Suprapubic skin (tissue), 4 donors: ENCODE data around the gene FERMT1. TPM values are rescaled to one million over a fixed set of nuclear protein-coding genes. Genes with fewer than 3 reads are reported as not detected.

ENCODE experiments used
- DNase-seq, 2 donors: peaks; one replicate each; pipeline ENCODE4 v3.0.0-alpha.2; 2019; ENCODE audit warnings: low spot score in 2 of 2
- H3K27ac ChIP-seq: fragments of 200-600 bp; sonication (generic); one replicate; pipeline ENCODE4 v1.5.1; 2019
- H3K27me3 ChIP-seq: fragments of 200-600 bp; sonication (generic); one replicate; pipeline ENCODE4 v1.5.1; 2019
- H3K36me3 ChIP-seq: fragments of 200-600 bp; sonication (generic); one replicate; pipeline ENCODE4 v1.5.1; 2019
- H3K4me1 ChIP-seq: fragments of 200-600 bp; sonication (generic); one replicate; pipeline ENCODE4 v1.5.1; 2019
- H3K4me3 ChIP-seq: fragments of 200-600 bp; sonication (generic); one replicate; pipeline ENCODE4 v1.5.1; 2019; ENCODE audit warnings: mild to moderate bottlenecking
- H3K9me3 ChIP-seq: fragments of 200-600 bp; sonication (generic); one replicate; pipeline ENCODE4 v1.5.1; 2019
- EP300 ChIP-seq: sonication (generic); formaldehyde crosslinking; IDR thresholded peaks from one replicate; pipeline ENCODE4 v1.6.1; 2017; ENCODE audit warnings: antibody characterized with exemption
- POLR2A ChIP-seq, 2 donors: fragments of 450-650 bp; IDR thresholded peaks; one replicate each; pipeline ENCODE4 v1.6.1; 2017; ENCODE audit warnings: antibody characterized with exemption in 2 of 2, mild to moderate bottlenecking in 2 of 2, moderate library complexity in 2 of 2
- POLR2AphosphoS5 ChIP-seq, 3 donors: sonication (generic); formaldehyde crosslinking; IDR thresholded peaks; one replicate each; pipeline ENCODE4 v1.6.1; 2017; ENCODE audit warnings: antibody characterized with exemption in 3 of 3
- WGBS: methylation state at CpG from one replicate; pipeline ENCODE4 v1.1.5; 2018; 5-methylcytosine and 5-hydroxymethylcytosine counted together
- total RNA-seq, 4 donors: library from RNA; depleted of rRNA; stranded (reverse); fragments of >200 nt; gene quantifications; one replicate each; pipeline ENCODE4 v1.1.0, GENCODE V29; 2016
- TF ChIP-seq, protein P1 (sequence below), 2 donors: fragments of 200-600 bp in 1 of 2; fragments of 450-650 bp in 1 of 2; sonication (generic) in 1 of 2; IDR thresholded peaks; one replicate each; pipeline ENCODE4 v1.5.1; 2016 to 2019; ENCODE audit warnings: antibody characterized with exemption in 2 of 2, mild to moderate bottlenecking in 1 of 2, moderate library complexity in 1 of 2

FERMT1 gene
- total RNA-seq, 4 donors from 2014 or later, result 32.9 to 53.4 (median 37.5) TPM

DNA sequence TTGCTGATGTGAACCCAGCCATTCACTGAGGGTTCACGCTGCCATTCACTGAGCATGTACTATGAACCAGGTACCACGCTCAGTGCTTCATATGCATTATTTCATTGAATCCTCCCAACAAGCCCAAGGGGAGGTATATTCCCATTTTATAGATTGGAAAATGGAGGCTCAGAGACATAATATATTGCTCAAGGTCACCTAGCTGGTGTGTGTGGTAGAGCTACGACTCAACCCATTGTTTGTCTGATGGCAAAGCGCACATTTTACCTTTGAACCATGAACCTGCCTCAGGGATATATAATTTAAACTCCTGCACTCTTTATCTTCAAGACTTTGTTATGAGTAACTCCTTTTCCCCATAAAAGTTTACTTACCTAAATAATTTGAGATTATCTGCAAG, 28.3 kb downstream of the FERMT1 start:
- Histone ChIP-seq H3K27me3 (no peaks in the 10 kb centered on the region), H3K36me3 (peaks cover 14% of the 10 kb centered on the region), H3K4me3 (no peak overlapping the region), H3K27ac (no peak overlapping the region), H3K9me3 (no peaks in the 10 kb centered on the region), H3K4me1 (no peaks in the 10 kb centered on the region)
- TF ChIP-seq EP300, result no peak
- TF ChIP-seq, protein P1, sequence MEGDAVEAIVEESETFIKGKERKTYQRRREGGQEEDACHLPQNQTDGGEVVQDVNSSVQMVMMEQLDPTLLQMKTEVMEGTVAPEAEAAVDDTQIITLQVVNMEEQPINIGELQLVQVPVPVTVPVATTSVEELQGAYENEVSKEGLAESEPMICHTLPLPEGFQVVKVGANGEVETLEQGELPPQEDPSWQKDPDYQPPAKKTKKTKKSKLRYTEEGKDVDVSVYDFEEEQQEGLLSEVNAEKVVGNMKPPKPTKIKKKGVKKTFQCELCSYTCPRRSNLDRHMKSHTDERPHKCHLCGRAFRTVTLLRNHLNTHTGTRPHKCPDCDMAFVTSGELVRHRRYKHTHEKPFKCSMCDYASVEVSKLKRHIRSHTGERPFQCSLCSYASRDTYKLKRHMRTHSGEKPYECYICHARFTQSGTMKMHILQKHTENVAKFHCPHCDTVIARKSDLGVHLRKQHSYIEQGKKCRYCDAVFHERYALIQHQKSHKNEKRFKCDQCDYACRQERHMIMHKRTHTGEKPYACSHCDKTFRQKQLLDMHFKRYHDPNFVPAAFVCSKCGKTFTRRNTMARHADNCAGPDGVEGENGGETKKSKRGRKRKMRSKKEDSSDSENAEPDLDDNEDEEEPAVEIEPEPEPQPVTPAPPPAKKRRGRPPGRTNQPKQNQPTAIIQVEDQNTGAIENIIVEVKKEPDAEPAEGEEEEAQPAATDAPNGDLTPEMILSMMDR (IDR thresholded peaks at IDR 0.05), result no peak
- TF ChIP-seq POLR2AphosphoS5 (IDR thresholded peaks at IDR 0.05), result no peak
- no peak for TF ChIP-seq POLR2A (IDR thresholded peaks at IDR 0.05)
- whole genome bisulfite sequencing, result 95% methylated on average over 4 of the region's 4 CpGs
- DNase-seq, result no peak

DNA sequence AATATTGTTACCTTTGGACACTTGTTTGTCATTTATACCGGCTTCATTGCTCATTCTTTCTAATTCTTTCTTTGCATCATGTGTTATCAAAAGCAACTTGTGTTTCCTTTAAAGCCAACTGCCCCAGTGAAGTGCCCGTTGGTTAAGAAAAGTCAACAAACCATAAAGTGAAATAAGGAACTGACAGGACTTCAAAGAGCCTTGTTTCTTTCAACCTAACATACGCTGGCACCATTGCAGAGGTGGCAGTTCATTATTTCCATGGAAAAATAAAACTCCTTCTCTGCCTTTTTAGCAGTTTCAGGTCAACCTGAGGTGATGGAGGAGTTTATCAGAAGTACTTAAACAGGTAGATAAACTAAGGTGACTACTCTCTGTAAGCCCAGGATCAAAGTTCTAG, 28.8 kb downstream of the FERMT1 start:
- no peak for TF ChIP-seq EP300
- TF ChIP-seq, protein P1 (IDR thresholded peaks at IDR 0.05), result no peak
- TF ChIP-seq POLR2A (IDR thresholded peaks at IDR 0.05), result no peak
- TF ChIP-seq POLR2AphosphoS5 (IDR thresholded peaks at IDR 0.05), result no peak
- WGBS, result 75% methylated on average over 3 of the region's 3 CpGs
- DNase-seq, result no peak
- Histone ChIP-seq H3K27ac (no peak overlapping the region), H3K27me3 (no peaks in the 10 kb centered on the region), H3K4me1 (no peaks in the 10 kb centered on the region), H3K4me3 (no peak overlapping the region), H3K36me3 (peaks cover 14% of the 10 kb centered on the region), H3K9me3 (no peaks in the 10 kb centered on the region)

DNA sequence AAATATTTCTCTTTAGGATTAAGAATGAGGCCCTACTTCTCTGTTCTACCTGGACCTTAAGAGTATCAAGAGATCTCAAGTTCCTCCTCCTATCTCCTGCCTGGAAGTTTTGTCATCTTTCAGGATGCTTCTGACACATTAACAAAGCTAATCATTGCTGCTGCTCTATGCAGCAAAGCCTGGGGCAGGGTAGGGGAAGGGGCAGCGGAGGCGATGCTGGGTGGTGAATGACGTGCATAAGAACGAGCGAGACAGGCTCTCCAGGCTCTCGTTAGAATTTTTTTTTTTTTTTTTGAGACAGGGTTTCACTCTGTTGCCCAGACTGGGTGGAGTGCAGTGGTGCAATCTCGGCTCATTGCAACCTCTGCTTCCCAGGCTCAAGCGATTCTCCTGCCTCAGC, 31.2 kb downstream of the FERMT1 start:
- Histone ChIP-seq H3K27me3 (no peaks in the 10 kb centered on the region), H3K9me3 (no peaks in the 10 kb centered on the region), H3K36me3 (peaks cover 20% of the 10 kb centered on the region), H3K27ac (no peak overlapping the region), H3K4me1 (no peaks in the 10 kb centered on the region), H3K4me3 (no peak overlapping the region)
- no peak for DNase-seq
- 79% methylated on average over 8 of the region's 8 CpGs for WGBS
- TF ChIP-seq POLR2A (IDR thresholded peaks at IDR 0.05) (no peak), EP300 (no peak), POLR2AphosphoS5 (IDR thresholded peaks at IDR 0.05) (no peak)
- TF ChIP-seq, protein P1 (IDR thresholded peaks at IDR 0.05), result no peak

DNA sequence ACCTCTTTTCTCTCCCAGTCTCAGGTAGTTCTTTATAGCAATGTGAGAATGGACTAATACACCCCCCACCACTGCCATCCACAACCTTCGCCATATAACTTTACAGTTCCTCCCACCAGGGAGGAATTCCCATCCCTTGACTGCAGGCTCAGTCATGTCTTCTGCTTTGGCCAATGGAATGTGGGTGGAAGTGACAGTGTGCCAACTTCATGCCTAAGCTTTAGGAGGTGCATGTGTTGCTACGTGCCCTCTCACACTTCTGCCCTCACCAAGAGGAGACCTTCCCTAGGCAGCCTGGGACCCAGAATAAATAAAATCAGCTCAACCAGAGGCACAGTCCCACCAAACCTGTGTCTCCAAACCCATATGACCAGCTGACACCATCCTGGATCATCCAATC, 36.0 kb downstream of the FERMT1 start:
- DNase-seq, result no peak
- Histone ChIP-seq H3K9me3 (no peaks in the 10 kb centered on the region), H3K27ac (no peak overlapping the region), H3K27me3 (no peaks in the 10 kb centered on the region), H3K36me3 (peaks cover 31% of the 10 kb centered on the region), H3K4me3 (no peak overlapping the region), H3K4me1 (no peaks in the 10 kb centered on the region)
- TF ChIP-seq POLR2A (IDR thresholded peaks at IDR 0.05), result no peak
- no peak for TF ChIP-seq EP300
- TF ChIP-seq POLR2AphosphoS5 (IDR thresholded peaks at IDR 0.05), result no peak
- TF ChIP-seq, protein P1 (IDR thresholded peaks at IDR 0.05), result no peak
- WGBS, result 51% methylated on average over 2 of the region's 2 CpGs

DNA sequence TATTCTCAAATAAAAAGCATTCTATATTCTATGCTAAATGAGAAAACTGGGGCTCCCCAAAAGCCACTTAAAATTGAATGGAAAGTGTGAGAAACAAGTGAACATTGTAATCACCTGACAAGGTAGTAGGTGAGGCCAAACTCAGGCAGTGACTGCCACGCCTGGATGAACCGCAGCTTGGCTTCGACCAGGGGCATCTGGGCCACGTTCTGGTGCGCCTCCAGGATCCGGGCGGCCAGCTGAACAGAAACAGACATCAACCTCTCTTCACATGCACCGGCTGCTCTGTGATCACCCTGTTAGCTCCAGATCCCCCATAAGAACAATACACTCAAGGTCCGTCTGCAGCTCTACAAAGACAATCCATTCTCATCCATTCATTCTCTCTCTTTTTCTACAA, 38.9 kb downstream of the FERMT1 start:
- H3K4me1 ChIP-seq, result no peaks in the 10 kb centered on the region
- no peak overlapping the region for H3K27ac ChIP-seq
- H3K4me3 ChIP-seq, result no peak overlapping the region
- H3K9me3 ChIP-seq, result no peaks in the 10 kb centered on the region
- WGBS, result 70% methylated on average over 9 of the region's 9 CpGs
- TF ChIP-seq POLR2AphosphoS5 (IDR thresholded peaks at IDR 0.05), result no peak
- no peak for TF ChIP-seq EP300
- TF ChIP-seq, protein P1 (IDR thresholded peaks at IDR 0.05), result no peak
- no peak for TF ChIP-seq POLR2A (IDR thresholded peaks at IDR 0.05)
- no peaks in the 10 kb centered on the region for H3K27me3 ChIP-seq
- DNase-seq, result no peak
- peaks cover 34% of the 10 kb centered on the region for H3K36me3 ChIP-seq
